ENCODE measurements around the gene GCSH. TPM values are rescaled to one million over a fixed set of nuclear protein-coding genes. Genes with fewer than 3 reads are reported as not detected.

GCSH gene
- total and polyA plus RNA-seq, 10 of the 15 experiments (the other 5 are each of a cell fraction or from before 2014, with no cell fraction given), result 14.7 to 108 (median 39.3) TPM

GRCh38 chr16:81035398-81035974, 60.7 kb downstream of the GCSH start, which contains the start of gene ATMIN (continued):
- no peak for TF ChIP-seq HDGF (IDR thresholded peaks at IDR 0.05)
- TF ChIP-seq RCOR1 (conservative IDR thresholded peaks at IDR 0.05; ENCODE audit: low read depth, low read length), result no peak
- no peak for TF ChIP-seq RAD51 (IDR thresholded peaks at IDR 0.05)
- TF ChIP-seq BRCA1 (IDR thresholded peaks at IDR 0.05; ENCODE audit: low read depth, low read length), result no peak
- TF ChIP-seq SMAD5 (IDR thresholded peaks at IDR 0.05; ENCODE audit: low read depth), result no peak
- peak; percentile 95 for TF ChIP-seq ZNF592 (IDR thresholded peaks at IDR 0.05)
- TF ChIP-seq EZH2 (IDR thresholded peaks at IDR 0.05; ENCODE audit: borderline replicate concordance, control insufficient read depth, low read depth, low read length), result no peak
- TF ChIP-seq ESRRA (IDR thresholded peaks at IDR 0.05; ENCODE audit: low read length), result 0 out of 2 replicates have a peak, but pooled peaks have one; percentile 41
- TF ChIP-seq SREBF2 (IDR thresholded peaks at IDR 0.05; ENCODE audit: low read length), result no peak
- no peak for TF ChIP-seq FOXK2 (IDR thresholded peaks at IDR 0.05)
- 0 out of 2 replicates have a peak, but pooled peaks have one; percentile 19 for TF ChIP-seq TCF12 (IDR thresholded peaks at IDR 0.05; ENCODE audit: low read depth, low read length)
- peak; percentile 17; the same call in 1 of the 2 replicates for TF ChIP-seq NKRF (conservative IDR thresholded peaks at IDR 0.05)
- TF ChIP-seq POLR2AphosphoS5 (IDR thresholded peaks at IDR 0.05; ENCODE audit: low read length), result no peak
- no peak for TF ChIP-seq YBX1 (IDR thresholded peaks at IDR 0.05)
- TF ChIP-seq ZBTB40 (IDR thresholded peaks at IDR 0.05; ENCODE audit: borderline replicate concordance), result no peak
- TF ChIP-seq POLR2AphosphoS2 (IDR thresholded peaks at IDR 0.05; ENCODE audit: low read depth, low read length), result no peak
- no peak for TF ChIP-seq NR2C2 (IDR thresholded peaks at IDR 0.05; ENCODE audit: borderline replicate concordance, control insufficient read depth, insufficient read length, low read depth)
- TF ChIP-seq KDM1A (IDR thresholded peaks at IDR 0.05; ENCODE audit: borderline replicate concordance), result no peak
- no peak for TF ChIP-seq ZNF384 (IDR thresholded peaks at IDR 0.05; ENCODE audit: borderline replicate concordance, low read depth, low read length)
- TF ChIP-seq CBFB (IDR thresholded peaks at IDR 0.05; ENCODE audit: low read depth), result no peak
- TF ChIP-seq NFYB (IDR thresholded peaks at IDR 0.05; ENCODE audit: insufficient read depth, low read depth, low read length), result no peak
- no peak for TF ChIP-seq BMI1 (IDR thresholded peaks at IDR 0.05; ENCODE audit: borderline replicate concordance)
- peak; percentile 99 for TF ChIP-seq SMARCA5 (IDR thresholded peaks at IDR 0.05)
